HEK293 (cell line): ENCODE results near the gene FAM234B.

Source experiments
- CTCF ChIA-PET: fragments of 350-600 bp; formaldehyde crosslinking; extraction: SDS; loops from one replicate; lab custom pipeline; 2021; ENCODE audit warnings: antibody characterized with exemption; lab: Yijun Ruan, JAX
- POLR2A ChIA-PET: fragments of 300-600 bp; formaldehyde crosslinking; extraction: SDS; loops from one replicate; lab custom pipeline; 2020; ENCODE audit warnings: antibody characterized with exemption, inconsistent platforms; lab: Yijun Ruan, JAX
- H3K27ac ChIP-seq: fragments of 200-500 bp; sonication (Bioruptor generic); 2 replicates; pipeline ENCODE4 v1.5.1; 2014; ENCODE audit warnings: low read depth, low read length, control low read depth, inconsistent platforms; ENCODE audit errors: extremely low read depth
- H3K36me3 ChIP-seq, 2 experiments: fragments of 200-500 bp in 1 of 2; sonication (Bioruptor generic) in 1 of 2; 1 replicate in 1 of 2; 2 replicates in 1 of 2; pipeline ENCODE4 v1.5.1; 2014 to 2017; ENCODE audit warnings: inconsistent platforms in 2 of 2, low read length in 2 of 2; ENCODE audit not compliant: control insufficient read depth in 2 of 2, insufficient read depth in 1 of 2
- H3K4me1 ChIP-seq: fragments of 200-500 bp; sonication (Bioruptor generic); 2 replicates; pipeline ENCODE4 v1.5.1; 2014; ENCODE audit warnings: mild to moderate bottlenecking, low read length, inconsistent platforms; ENCODE audit not compliant: control insufficient read depth, insufficient read depth
- H3K4me3 ChIP-seq: 2 replicates; pipeline ENCODE4 v1.5.1; 2011; ENCODE audit warnings: low read depth, mild to moderate bottlenecking, control low read depth, low read length, moderate library complexity
- H3K9me3 ChIP-seq: fragments of 200-500 bp; sonication (Bioruptor generic); 2 replicates; pipeline ENCODE4 v1.5.1; 2014; ENCODE audit warnings: low read depth, low read length, inconsistent platforms; ENCODE audit not compliant: control insufficient read depth, insufficient read depth
- GLIS2 ChIP-seq: fragments of 450-650 bp; formaldehyde crosslinking; IDR thresholded peaks from 2 replicates; pipeline ENCODE4 v1.5.1; 2016; ENCODE audit warnings: missing biosample characterization, missing genetic modification characterization
- KLF9 ChIP-seq: fragments of 450-650 bp; formaldehyde crosslinking; IDR thresholded peaks from 2 replicates; pipeline ENCODE4 v1.5.1; 2016; ENCODE audit warnings: missing biosample characterization, missing genetic modification characterization, low read depth
- PRDM2 ChIP-seq: fragments of 450-650 bp; formaldehyde crosslinking; IDR thresholded peaks from 2 replicates; pipeline ENCODE4 v1.5.1; 2016; ENCODE audit warnings: missing biosample characterization, missing genetic modification characterization, borderline replicate concordance
- SCRT1 ChIP-seq: fragments of 450-650 bp; formaldehyde crosslinking; IDR thresholded peaks from 2 replicates; pipeline ENCODE4 v1.5.1; 2016; ENCODE audit warnings: missing biosample characterization, missing genetic modification characterization, borderline replicate concordance
- SCRT2 ChIP-seq: fragments of 450-650 bp; formaldehyde crosslinking; IDR thresholded peaks from 2 replicates; pipeline ENCODE4 v1.5.1; 2016; ENCODE audit warnings: missing biosample characterization, missing genetic modification characterization
- SP7 ChIP-seq: fragments of 450-650 bp; formaldehyde crosslinking; IDR thresholded peaks from 2 replicates; pipeline ENCODE4 v1.5.1; 2016; ENCODE audit warnings: missing biosample characterization, missing genetic modification characterization
- WT1 ChIP-seq: fragments of 450-650 bp; formaldehyde crosslinking; IDR thresholded peaks from 2 replicates; pipeline ENCODE4 v1.5.1; 2016; ENCODE audit warnings: missing biosample characterization, missing genetic modification characterization
- ZBTB20 ChIP-seq: fragments of 450-650 bp; formaldehyde crosslinking; IDR thresholded peaks from 2 replicates; pipeline ENCODE4 v1.5.1; 2016; ENCODE audit warnings: missing biosample characterization, missing genetic modification characterization
- ZBTB44 ChIP-seq: fragments of 450-650 bp; IDR thresholded peaks from 2 replicates; pipeline ENCODE4 v1.5.1; 2018; ENCODE audit warnings: missing biosample characterization, mild to moderate bottlenecking, missing genetic modification characterization
- ZBTB6 ChIP-seq: fragments of 450-650 bp; formaldehyde crosslinking; IDR thresholded peaks from 2 replicates; pipeline ENCODE4 v1.5.1; 2017; ENCODE audit warnings: missing biosample characterization, missing genetic modification characterization
- ZIC2 ChIP-seq: fragments of 450-650 bp; formaldehyde crosslinking; IDR thresholded peaks from 2 replicates; pipeline ENCODE4 v1.5.1; 2016; ENCODE audit warnings: missing biosample characterization, missing genetic modification characterization
- ZNF174 ChIP-seq: fragments of 450-650 bp; formaldehyde crosslinking; IDR thresholded peaks from 2 replicates; pipeline ENCODE4 v1.5.0; 2017; ENCODE audit warnings: missing biosample characterization, mild to moderate bottlenecking, missing genetic modification characterization
- ZNF274 ChIP-seq, 2 experiments: fragments of 200-500 bp in 1 of 2; fragments of 450-650 bp in 1 of 2; sonication (Bioruptor generic) in 1 of 2; formaldehyde crosslinking in 1 of 2; IDR thresholded peaks; 2 replicates each; pipeline versions ENCODE4 v1.5.1 to v1.6.1; 2014 to 2016; ENCODE audit warnings: borderline replicate concordance in 1 of 2, inconsistent platforms in 1 of 2, low read length in 1 of 2, missing biosample characterization in 1 of 2, missing genetic modification characterization in 1 of 2
- ZNF292 ChIP-seq: fragments of 450-650 bp; formaldehyde crosslinking; IDR thresholded peaks from 2 replicates; pipeline ENCODE4 v1.5.1; 2016; ENCODE audit warnings: low read depth, missing biosample characterization, missing genetic modification characterization, borderline replicate concordance
- ZNF561 ChIP-seq: fragments of 450-650 bp; IDR thresholded peaks from 2 replicates; pipeline ENCODE4 v1.5.1; 2018; ENCODE audit warnings: missing biosample characterization, missing genetic modification characterization, borderline replicate concordance
- ZNF660 ChIP-seq: fragments of 450-650 bp; IDR thresholded peaks from 2 replicates; pipeline ENCODE4 v1.5.1; 2018; ENCODE audit warnings: missing biosample characterization, mild to moderate bottlenecking, missing genetic modification characterization
- ZNF747 ChIP-seq: fragments of 450-650 bp; formaldehyde crosslinking; IDR thresholded peaks from 2 replicates; pipeline ENCODE4 v1.5.1; 2016; ENCODE audit warnings: missing biosample characterization, missing genetic modification characterization
- ZNF837 ChIP-seq: fragments of 450-650 bp; formaldehyde crosslinking; IDR thresholded peaks from 2 replicates; pipeline ENCODE4 v1.5.1; 2016; ENCODE audit warnings: missing biosample characterization, missing genetic modification characterization
- ZSCAN30 ChIP-seq: fragments of 450-650 bp; IDR thresholded peaks from 2 replicates; pipeline ENCODE4 v1.5.1; 2018; ENCODE audit warnings: missing biosample characterization, mild to moderate bottlenecking, missing genetic modification characterization, moderate library complexity
- TF ChIP-seq, protein P1 (sequence below): fragments of 450-650 bp; formaldehyde crosslinking; IDR thresholded peaks from 2 replicates; pipeline ENCODE4 v1.5.1; 2017; ENCODE audit warnings: missing biosample characterization, missing genetic modification characterization
- TF ChIP-seq, protein P2 (sequence below): fragments of 450-650 bp; formaldehyde crosslinking; IDR thresholded peaks from 2 replicates; pipeline ENCODE4 v1.5.1; 2016; ENCODE audit warnings: missing biosample characterization, missing genetic modification characterization
- TF ChIP-seq, protein P3 (sequence below): fragments of 450-650 bp; formaldehyde crosslinking; IDR thresholded peaks from 2 replicates; pipeline ENCODE4 v1.5.1; 2016; ENCODE audit warnings: missing biosample characterization, missing genetic modification characterization

The FAM234B gene

GRCh38 chr12:13000925-13001774 lies 43.0 kb upstream of the FAM234B start (continued):
- TF ChIP-seq ZBTB44 (tag by site-specific recombination) (peak; percentile 11; the same call in 1 of the 2 replicates), ZIC2 (tag by site-specific recombination) (peak; percentile 70), ZNF660 (peak; percentile 74; the same call in 1 of the 2 replicates), ZNF747 (tag by site-specific recombination) (no peak), GLIS2 (tag by site-specific recombination) (peak; percentile 44; the same call in 1 of the 2 replicates), WT1 (tag by site-specific recombination) (no peak), ZNF292 (no peak), ZBTB6 (tag by site-specific recombination) (peak; percentile 54; the same call in 1 of the 2 replicates), ZBTB20 (peak; percentile 9; the same call in 1 of the 2 replicates), ZNF274 (IDR thresholded peaks at IDR 0.05; ENCODE audit: low read length) (no peak), ZNF274 (tag by site-specific recombination; IDR thresholded peaks at IDR 0.05; ENCODE audit: borderline replicate concordance) (no peak), ZNF174 (no peak), KLF9 (tag by site-specific recombination) (peak; percentile 68), ZNF561 (tag by site-specific recombination) (peak; percentile 75; the same call in 1 of the 2 replicates), SP7 (no peak), ZSCAN30 (0 out of 2 replicates have a peak, but pooled peaks have one; percentile 65)
- TF ChIP-seq, protein P1, sequence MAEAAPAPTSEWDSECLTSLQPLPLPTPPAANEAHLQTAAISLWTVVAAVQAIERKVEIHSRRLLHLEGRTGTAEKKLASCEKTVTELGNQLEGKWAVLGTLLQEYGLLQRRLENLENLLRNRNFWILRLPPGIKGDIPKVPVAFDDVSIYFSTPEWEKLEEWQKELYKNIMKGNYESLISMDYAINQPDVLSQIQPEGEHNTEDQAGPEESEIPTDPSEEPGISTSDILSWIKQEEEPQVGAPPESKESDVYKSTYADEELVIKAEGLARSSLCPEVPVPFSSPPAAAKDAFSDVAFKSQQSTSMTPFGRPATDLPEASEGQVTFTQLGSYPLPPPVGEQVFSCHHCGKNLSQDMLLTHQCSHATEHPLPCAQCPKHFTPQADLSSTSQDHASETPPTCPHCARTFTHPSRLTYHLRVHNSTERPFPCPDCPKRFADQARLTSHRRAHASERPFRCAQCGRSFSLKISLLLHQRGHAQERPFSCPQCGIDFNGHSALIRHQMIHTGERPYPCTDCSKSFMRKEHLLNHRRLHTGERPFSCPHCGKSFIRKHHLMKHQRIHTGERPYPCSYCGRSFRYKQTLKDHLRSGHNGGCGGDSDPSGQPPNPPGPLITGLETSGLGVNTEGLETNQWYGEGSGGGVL (tag by site-specific recombination) = peak; percentile 39; the same call in 1 of the 2 replicates
- TF ChIP-seq, protein P2, sequence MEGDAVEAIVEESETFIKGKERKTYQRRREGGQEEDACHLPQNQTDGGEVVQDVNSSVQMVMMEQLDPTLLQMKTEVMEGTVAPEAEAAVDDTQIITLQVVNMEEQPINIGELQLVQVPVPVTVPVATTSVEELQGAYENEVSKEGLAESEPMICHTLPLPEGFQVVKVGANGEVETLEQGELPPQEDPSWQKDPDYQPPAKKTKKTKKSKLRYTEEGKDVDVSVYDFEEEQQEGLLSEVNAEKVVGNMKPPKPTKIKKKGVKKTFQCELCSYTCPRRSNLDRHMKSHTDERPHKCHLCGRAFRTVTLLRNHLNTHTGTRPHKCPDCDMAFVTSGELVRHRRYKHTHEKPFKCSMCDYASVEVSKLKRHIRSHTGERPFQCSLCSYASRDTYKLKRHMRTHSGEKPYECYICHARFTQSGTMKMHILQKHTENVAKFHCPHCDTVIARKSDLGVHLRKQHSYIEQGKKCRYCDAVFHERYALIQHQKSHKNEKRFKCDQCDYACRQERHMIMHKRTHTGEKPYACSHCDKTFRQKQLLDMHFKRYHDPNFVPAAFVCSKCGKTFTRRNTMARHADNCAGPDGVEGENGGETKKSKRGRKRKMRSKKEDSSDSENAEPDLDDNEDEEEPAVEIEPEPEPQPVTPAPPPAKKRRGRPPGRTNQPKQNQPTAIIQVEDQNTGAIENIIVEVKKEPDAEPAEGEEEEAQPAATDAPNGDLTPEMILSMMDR (tag by site-specific recombination) = peak; percentile 40; the same call in 1 of the 2 replicates
- TF ChIP-seq, protein P3, sequence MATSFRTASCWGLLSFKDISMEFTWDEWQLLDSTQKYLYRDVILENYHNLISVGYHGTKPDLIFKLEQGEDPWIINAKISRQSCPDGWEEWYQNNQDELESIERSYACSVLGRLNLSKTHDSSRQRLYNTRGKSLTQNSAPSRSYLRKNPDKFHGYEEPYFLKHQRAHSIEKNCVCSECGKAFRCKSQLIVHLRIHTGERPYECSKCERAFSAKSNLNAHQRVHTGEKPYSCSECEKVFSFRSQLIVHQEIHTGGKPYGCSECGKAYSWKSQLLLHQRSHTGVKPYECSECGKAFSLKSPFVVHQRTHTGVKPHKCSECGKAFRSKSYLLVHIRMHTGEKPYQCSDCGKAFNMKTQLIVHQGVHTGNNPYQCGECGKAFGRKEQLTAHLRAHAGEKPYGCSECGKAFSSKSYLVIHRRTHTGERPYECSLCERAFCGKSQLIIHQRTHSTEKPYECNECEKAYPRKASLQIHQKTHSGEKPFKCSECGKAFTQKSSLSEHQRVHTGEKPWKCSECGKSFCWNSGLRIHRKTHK (tag by site-specific recombination) = no peak
- TF ChIP-seq, all 188 proteins: peak for 15

GRCh38 chr12:13001775-13002040 lies 42.5 kb upstream of the FAM234B start:
- ChIA-PET POLR2A (no interaction called here), CTCF (interaction anchor here (1.0 kb wide), 1 partner anchor 11 kb away, joined by 3 read pairs; no protein-coding TSS in a partner anchor)
- Histone ChIP-seq H3K4me3 (no peak overlapping the region), H3K36me3 (no peaks in the 10 kb centered on the region), H3K27ac (peak overlapping the region; percentile 74; the same call in 1 of the 2 replicates), H3K4me1 (peaks cover 6% of the 10 kb centered on the region), H3K9me3 (no peaks in the 10 kb centered on the region)
- TF ChIP-seq ZNF837 (tag by site-specific recombination) = no peak
- TF ChIP-seq SCRT1 (tag by site-specific recombination) = peak; percentile 36; the same call in 1 of the 2 replicates
- TF ChIP-seq SCRT2 (tag by site-specific recombination) = peak; percentile 55
- 0 out of 2 replicates have a peak, but pooled peaks have one; percentile 27 for TF ChIP-seq PRDM2 (tag by site-specific recombination)
